Chondrocyte (in vitro differentiated cells): ENCODE results near the gene MICAL3. TPM values are rescaled to one million over a fixed set of nuclear protein-coding genes. Genes with fewer than 3 reads are reported as not detected.

Experiments
- DNase-seq: peaks from one replicate; pipeline ENCODE4 v3.0.0; 2021; ENCODE audit warnings: mixed read lengths, low spot score
- H3K27ac Mint-ChIP-seq: one replicate; pipeline ENCODE4 v1.8.0; 2021; ENCODE audit warnings: mild to moderate bottlenecking, moderate library complexity, mixed read lengths; ENCODE audit not compliant: unreplicated experiment
- H3K27me3 Mint-ChIP-seq: 2 replicates; pipeline ENCODE4 v1.8.0; 2021; ENCODE audit warnings: low read depth, mixed read lengths
- H3K36me3 Mint-ChIP-seq: 2 replicates; pipeline ENCODE4 v1.8.0; 2021; ENCODE audit warnings: low read depth, mixed read lengths
- H3K4me1 Mint-ChIP-seq: 2 replicates; pipeline ENCODE4 v1.8.0; 2021; ENCODE audit warnings: low read depth, mild to moderate bottlenecking, mixed read lengths
- H3K4me3 Mint-ChIP-seq: one replicate; pipeline ENCODE4 v1.8.0; 2021; ENCODE audit warnings: mild to moderate bottlenecking, moderate library complexity, mixed read lengths; ENCODE audit not compliant: unreplicated experiment
- H3K9me3 Mint-ChIP-seq: 2 replicates; pipeline ENCODE4 v1.8.0; 2021; ENCODE audit warnings: low read depth, mixed read lengths
- CTCF ChIP-seq: fragments of 200-600 bp; sonication (generic); IDR thresholded peaks from 2 replicates; pipeline ENCODE4 v1.5.0; 2021; ENCODE audit warnings: antibody characterized with exemption, mild to moderate bottlenecking, moderate library complexity
- total RNA-seq: library from RNA; stranded (reverse); gene quantifications from 3 replicates; pipeline ENCODE4 v1.2.1, GENCODE V29; 2021

The MICAL3 gene
- total RNA-seq, 1 donor from 2014 or later, result 68.2 TPM

GRCh38 chr22:18070041-18070440 lies 45.7 kb upstream of the MICAL3 start:
- TF ChIP-seq CTCF, result no peak
- no peaks in the 10 kb centered on the region for H3K27me3 Mint-ChIP-seq
- peaks cover 3% of the 10 kb centered on the region for H3K36me3 Mint-ChIP-seq
- H3K4me3 Mint-ChIP-seq, result no peak overlapping the region
- no peak for DNase-seq
- H3K27ac Mint-ChIP-seq, result no peak overlapping the region
- H3K4me1 Mint-ChIP-seq, result peaks cover 37% of the 10 kb centered on the region
- peaks cover 5% of the 10 kb centered on the region for H3K9me3 Mint-ChIP-seq

GRCh38 chr22:18069041-18069440 lies 44.7 kb upstream of the MICAL3 start:
- Mint-ChIP-seq H3K4me1 (peaks cover 37% of the 10 kb centered on the region), H3K36me3 (peaks cover 3% of the 10 kb centered on the region), H3K27me3 (no peaks in the 10 kb centered on the region), H3K9me3 (peaks cover 5% of the 10 kb centered on the region), H3K4me3 (no peak overlapping the region), H3K27ac (peak overlapping the region; percentile 94)
- no peak for TF ChIP-seq CTCF
- DNase-seq, result no peak

GRCh38 chr22:18068381-18068988 lies 44.1 kb upstream of the MICAL3 start:
- Mint-ChIP-seq H3K4me3 (peak overlapping the region; percentile 47), H3K36me3 (peaks cover 3% of the 10 kb centered on the region), H3K27ac (peak overlapping the region; percentile 94), H3K4me1 (peaks cover 40% of the 10 kb centered on the region), H3K9me3 (peaks cover 5% of the 10 kb centered on the region), H3K27me3 (no peaks in the 10 kb centered on the region)
- peak; percentile 17 for DNase-seq
- TF ChIP-seq CTCF, result no peak

GRCh38 chr22:18067548-18068341 lies 43.4 kb upstream of the MICAL3 start:
- Mint-ChIP-seq H3K27ac (peak overlapping the region; percentile 94), H3K27me3 (no peaks in the 10 kb centered on the region), H3K36me3 (peaks cover 3% of the 10 kb centered on the region), H3K4me3 (peak overlapping the region; percentile 47), H3K4me1 (peaks cover 47% of the 10 kb centered on the region), H3K9me3 (peaks cover 5% of the 10 kb centered on the region)
- TF ChIP-seq CTCF, result no peak
- DNase-seq, result peak; percentile 75

- Mint-ChIP-seq H3K36me3 (peaks cover 3% of the 10 kb centered on the region), H3K27me3 (no peaks in the 10 kb centered on the region), H3K9me3 (peaks cover 5% of the 10 kb centered on the region), H3K4me3 (no peak overlapping the region), H3K4me1 (peaks cover 54% of the 10 kb centered on the region), H3K27ac (no peak overlapping the region)
- TF ChIP-seq CTCF, result no peak
- peak; percentile 50 for DNase-seq
Measured at GRCh38 chr22:18067121-18067520, 42.8 kb upstream of the MICAL3 start.
